ENCODE measurements around the gene LPAR1. TPM values are rescaled to one million over a fixed set of nuclear protein-coding genes. Genes with fewer than 3 reads are reported as not detected.
A peak's percentile ranks its signal among the peaks of the same experiment; 100 is the strongest.

Gene LPAR1
- polyA plus RNA-seq, 3 donors from 2014 or later: 0.59 to 0.84 TPM; not detected in 1

DNA sequence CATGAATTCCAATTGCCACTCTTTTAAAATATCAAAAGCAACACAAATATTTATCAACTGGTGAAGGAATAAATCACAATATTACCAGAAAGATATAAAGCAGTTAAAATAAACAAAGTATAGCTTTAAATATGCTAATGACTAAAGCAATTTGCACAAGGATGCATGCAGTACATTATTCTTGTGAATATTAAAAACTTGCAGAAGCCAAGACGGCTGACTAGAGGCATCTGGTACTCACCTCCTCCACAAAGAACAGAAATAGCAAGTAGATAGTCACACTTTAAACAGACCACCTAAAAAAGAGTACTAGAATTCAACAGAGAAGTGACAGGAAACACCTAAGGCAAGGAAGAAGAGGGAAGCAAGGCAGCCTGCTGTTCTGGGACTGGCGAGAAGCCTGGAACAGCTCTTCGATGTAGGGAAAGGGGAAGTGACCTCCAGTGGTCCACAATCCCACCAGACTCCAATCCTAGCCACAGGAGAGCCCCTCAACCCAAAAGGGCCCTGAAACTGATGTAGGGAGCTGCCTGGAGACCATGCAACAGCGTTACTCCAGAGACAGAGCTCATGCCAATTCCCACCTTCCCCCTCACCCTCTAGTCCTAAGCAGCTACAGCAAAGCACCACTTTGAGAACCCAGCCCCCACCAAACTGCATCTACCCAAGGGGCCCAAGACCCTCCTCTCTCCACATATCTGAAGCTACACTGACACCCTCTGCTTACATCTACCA is 86.3 kb downstream of the LPAR1 start:
- no peak for DNase-seq
- peaks cover 4 to 40% (median 19%) of the 10 kb centered on the region in 6 donors for H3K9me3 Mint-ChIP-seq
- no peak overlapping the region for H3K4me3 Mint-ChIP-seq
- peaks cover 0 to 8% (median 0%) of the 10 kb centered on the region in 3 donors for H3K36me3 Mint-ChIP-seq
- H3K27ac Mint-ChIP-seq: peak overlapping the region in 2 of 6 donors; percentile 41 to 70
- H3K4me1 Mint-ChIP-seq: peaks cover 3 to 31% of the 10 kb centered on the region in 2 donors
- H3K27me3 Mint-ChIP-seq (ENCODE audit: low read depth in 3 of 3): peaks cover 0 to 3% (median 0%) of the 10 kb centered on the region in 3 donors

DNA sequence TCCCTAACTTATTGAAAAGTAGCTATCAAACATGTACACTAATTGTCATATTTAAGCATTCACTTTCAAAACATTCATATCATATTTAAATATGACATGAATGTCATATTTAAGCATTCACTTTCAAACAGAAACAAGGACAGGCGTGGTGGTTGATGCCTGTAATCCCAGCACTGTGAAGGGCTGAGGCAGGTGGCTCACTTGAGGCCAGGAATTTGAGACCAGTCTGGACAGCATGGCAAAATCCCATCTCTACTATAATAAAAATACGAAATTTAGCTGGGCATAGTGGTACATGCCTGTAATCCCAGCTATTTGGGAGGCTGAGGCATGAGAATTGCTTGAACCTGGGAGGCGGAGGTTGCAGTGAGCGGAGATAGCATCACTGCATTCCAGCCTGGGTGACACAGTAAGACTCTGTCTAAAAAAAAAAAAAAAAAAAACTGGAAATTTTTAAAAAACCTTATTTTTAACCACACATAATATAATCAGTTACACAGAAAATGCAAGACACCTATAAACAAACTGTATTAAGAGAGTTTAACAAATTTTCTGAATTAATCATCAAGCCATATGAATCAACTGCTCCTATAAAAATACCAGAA is 88.1 kb downstream of the LPAR1 start:
- peaks cover 0 to 2% (median 2%) of the 10 kb centered on the region in 3 donors for H3K27me3 Mint-ChIP-seq (ENCODE audit: low read depth in 3 of 3)
- peaks cover 0 to 8% (median 0%) of the 10 kb centered on the region in 3 donors for H3K36me3 Mint-ChIP-seq
- peaks cover 4 to 34% (median 17%) of the 10 kb centered on the region in 6 donors for H3K9me3 Mint-ChIP-seq
- no peak overlapping the region for H3K4me3 Mint-ChIP-seq
- no peak for DNase-seq
- H3K4me1 Mint-ChIP-seq: peaks cover 3 to 31% of the 10 kb centered on the region in 2 donors
- no peak overlapping the region for H3K27ac Mint-ChIP-seq

DNA sequence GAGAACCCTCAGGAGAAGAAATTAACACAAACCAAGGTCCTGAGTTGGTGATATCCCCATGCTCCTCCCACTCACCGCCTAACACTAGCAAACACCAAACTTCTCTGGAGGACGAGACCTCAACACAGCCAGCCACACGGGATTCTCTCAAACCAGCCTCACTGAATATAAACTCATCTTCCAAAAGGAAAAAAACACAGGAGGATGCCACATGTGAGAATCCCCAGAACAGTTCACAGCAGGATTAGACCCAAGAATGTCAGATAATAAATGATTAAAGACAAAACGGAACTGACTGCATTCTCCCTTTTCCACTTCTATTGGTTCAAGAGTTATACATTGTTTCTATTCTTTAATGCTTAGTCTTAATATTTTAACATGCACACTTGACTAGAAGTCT is 89.2 kb downstream of the LPAR1 start:
- Mint-ChIP-seq H3K9me3 (peaks cover 4 to 33% (median 12%) of the 10 kb centered on the region in 6 donors), H3K4me1 (peaks cover 1 to 26% of the 10 kb centered on the region in 2 donors), H3K36me3 (peaks cover 0 to 8% (median 0%) of the 10 kb centered on the region in 3 donors), H3K4me3 (no peak overlapping the region), H3K27ac (no peak overlapping the region), H3K27me3 (ENCODE audit: low read depth in 3 of 3) (peaks cover 0 to 2% (median 0%) of the 10 kb centered on the region in 3 donors)
- DNase-seq: no peak

DNA sequence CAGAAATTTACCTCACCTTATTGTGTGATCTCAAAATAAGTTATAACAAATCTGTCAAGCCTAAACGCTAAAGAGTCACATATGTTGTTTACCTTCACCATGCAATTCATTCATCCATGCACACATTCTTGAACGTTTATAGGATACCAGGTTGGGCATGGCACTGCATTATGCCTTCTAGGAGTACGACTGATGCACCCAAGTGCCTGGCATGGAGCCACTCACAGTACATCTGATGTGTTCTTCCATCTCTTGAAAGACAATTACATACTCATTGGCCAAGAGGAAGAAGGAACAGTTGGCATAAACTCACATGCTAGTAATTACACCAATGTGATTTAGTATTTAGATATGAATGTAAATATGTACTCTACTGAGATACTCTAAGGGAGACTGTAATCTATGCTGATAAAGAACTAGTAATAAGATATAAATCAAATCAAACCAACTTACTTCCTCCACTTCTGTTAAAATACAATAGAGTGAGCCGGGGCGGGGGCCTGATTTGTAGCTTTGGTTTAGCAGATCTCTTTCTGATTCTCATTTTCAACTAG is 90.7 kb downstream of the LPAR1 start:
- Mint-ChIP-seq H3K27ac (no peak overlapping the region), H3K27me3 (ENCODE audit: low read depth in 3 of 3) (peaks cover 0 to 2% (median 0%) of the 10 kb centered on the region in 3 donors), H3K4me1 (peaks cover 1 to 15% of the 10 kb centered on the region in 2 donors), H3K9me3 (peaks cover 0 to 31% (median 5%) of the 10 kb centered on the region in 6 donors), H3K4me3 (no peak overlapping the region), H3K36me3 (peaks cover 0 to 8% (median 0%) of the 10 kb centered on the region in 3 donors)
- DNase-seq: no peak

DNA sequence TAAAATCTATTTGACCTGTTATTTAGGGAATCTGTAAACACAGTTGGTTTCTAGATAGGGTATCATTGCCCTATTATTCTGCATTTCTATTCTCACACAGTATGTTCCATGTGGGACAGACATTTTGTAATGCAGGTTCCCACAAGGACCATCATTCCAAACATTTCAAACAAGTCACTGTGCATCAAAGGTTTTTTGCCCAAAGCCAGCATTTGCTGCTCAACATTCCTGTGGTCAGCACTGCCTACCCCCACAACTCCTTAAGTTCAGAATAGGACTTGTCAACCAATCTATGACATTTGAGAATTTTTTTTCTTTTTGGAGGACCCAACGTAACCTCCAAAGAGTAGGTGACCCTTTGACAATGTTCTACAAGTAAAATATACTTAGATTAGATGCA is 95.7 kb downstream of the LPAR1 start:
- Mint-ChIP-seq H3K4me3 (no peak overlapping the region), H3K27ac (no peak overlapping the region), H3K4me1 (peaks cover 0 to 8% of the 10 kb centered on the region in 2 donors), H3K9me3 (peaks cover 0 to 18% (median 5%) of the 10 kb centered on the region in 6 donors), H3K27me3 (ENCODE audit: low read depth in 3 of 3) (peaks cover 0 to 2% (median 2%) of the 10 kb centered on the region in 3 donors), H3K36me3 (no peaks in the 10 kb centered on the region)
- no peak for DNase-seq

DNA sequence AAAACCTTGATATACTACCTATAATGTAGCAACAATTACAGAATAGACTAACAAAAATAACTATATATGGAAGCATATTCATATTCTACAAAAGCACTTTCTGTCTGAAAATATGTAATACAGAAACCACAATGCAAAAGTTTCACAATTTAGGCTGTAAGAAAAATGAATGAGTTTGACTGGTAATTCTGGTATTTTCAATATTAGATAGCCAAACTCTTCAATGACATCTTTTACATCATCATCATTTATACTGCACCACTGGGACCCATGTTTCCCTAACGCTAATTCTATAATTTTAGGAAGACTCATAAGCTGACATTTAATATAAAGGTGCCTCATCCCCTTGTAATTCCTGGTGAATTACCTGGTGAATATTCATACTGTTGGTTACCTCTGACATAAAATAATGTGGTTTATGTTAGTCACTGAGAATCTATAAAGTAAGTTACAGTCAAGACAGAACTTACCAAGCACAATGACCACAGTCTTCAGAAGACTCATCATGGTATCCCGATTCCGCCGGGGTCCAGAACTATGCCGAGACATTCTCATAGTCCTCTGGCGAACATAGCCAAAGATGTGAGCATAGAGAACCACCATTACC is 97.2 kb downstream of the LPAR1 start:
- Mint-ChIP-seq H3K27me3 (ENCODE audit: low read depth in 3 of 3) (peaks cover 0 to 2% (median 2%) of the 10 kb centered on the region in 3 donors), H3K36me3 (no peaks in the 10 kb centered on the region), H3K4me1 (peaks cover 0 to 8% of the 10 kb centered on the region in 2 donors), H3K27ac (no peak overlapping the region), H3K4me3 (no peak overlapping the region), H3K9me3 (peaks cover 0 to 18% (median 5%) of the 10 kb centered on the region in 6 donors)
- DNase-seq: no peak

DNA sequence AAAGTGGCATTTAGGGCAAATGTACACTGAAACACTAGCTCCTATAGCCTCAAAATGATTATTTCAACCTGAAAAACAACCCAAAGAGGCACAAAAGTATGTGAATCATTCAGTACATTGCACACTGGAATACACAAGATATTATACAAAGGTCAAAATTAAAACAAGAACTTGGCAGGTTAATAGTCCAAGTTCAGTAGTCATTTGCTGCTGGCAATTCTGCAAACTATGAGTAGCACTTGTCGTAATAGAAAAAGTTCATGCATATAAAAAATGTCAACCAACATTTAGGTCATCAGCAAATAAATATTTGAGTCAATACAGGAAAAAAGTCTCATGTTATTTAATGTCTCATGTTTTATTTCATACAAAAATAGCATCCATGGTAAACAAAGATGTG is 98.7 kb downstream of the LPAR1 start:
- peaks cover 0 to 13% (median 4%) of the 10 kb centered on the region in 6 donors for H3K9me3 Mint-ChIP-seq
- H3K27me3 Mint-ChIP-seq (ENCODE audit: low read depth in 3 of 3): peaks cover 0 to 2% (median 2%) of the 10 kb centered on the region in 3 donors
- peaks cover 0 to 8% of the 10 kb centered on the region in 2 donors for H3K4me1 Mint-ChIP-seq
- H3K4me3 Mint-ChIP-seq: no peak overlapping the region
- DNase-seq: no peak
- no peaks in the 10 kb centered on the region for H3K36me3 Mint-ChIP-seq
- no peak overlapping the region for H3K27ac Mint-ChIP-seq

DNA sequence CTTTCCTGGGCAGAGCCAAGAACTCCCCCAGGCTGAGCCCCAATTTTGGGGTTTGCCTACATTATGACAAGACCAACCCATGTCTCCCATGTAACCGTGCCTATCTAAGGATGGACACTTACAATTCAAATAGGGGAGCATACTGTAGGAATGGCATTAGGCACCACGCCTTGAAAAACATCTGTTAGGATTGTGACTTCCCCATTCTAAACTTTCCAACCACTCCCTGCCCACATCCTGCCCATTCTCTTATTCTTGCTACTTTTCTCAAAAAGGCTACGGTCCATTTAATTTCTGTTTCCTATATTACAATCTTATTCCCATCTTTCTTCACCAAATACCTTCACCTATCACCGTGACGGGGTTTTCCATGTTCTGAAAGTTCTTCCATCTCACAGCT is 99.2 kb downstream of the LPAR1 start:
- no peaks in the 10 kb centered on the region for H3K36me3 Mint-ChIP-seq
- H3K27ac Mint-ChIP-seq: peak overlapping the region in 1 of 6 donors; percentile 2
- H3K9me3 Mint-ChIP-seq: peaks cover 0 to 12% (median 3%) of the 10 kb centered on the region in 6 donors
- peaks cover 0 to 9% of the 10 kb centered on the region in 2 donors for H3K4me1 Mint-ChIP-seq
- H3K4me3 Mint-ChIP-seq: no peak overlapping the region
- peaks cover 0 to 2% (median 2%) of the 10 kb centered on the region in 3 donors for H3K27me3 Mint-ChIP-seq (ENCODE audit: low read depth in 3 of 3)
- no peak for DNase-seq

DNA sequence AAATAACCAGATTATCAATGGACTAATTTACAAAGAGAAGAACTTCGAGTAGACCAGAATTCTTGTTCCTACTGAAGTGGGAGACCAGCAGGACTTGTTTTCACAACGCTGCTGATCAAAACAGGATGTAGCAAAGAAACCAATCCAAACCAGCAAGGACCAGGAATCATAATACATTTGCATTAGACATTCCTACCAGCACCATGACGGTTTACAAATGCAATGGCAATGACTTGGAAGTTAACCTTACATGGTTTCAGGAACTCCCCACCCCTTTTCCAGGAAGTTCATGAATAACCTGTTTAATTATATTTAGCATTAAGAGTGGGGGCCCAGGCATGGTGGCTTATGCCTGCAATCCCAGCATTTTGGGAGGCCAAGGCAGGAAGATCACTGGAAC is 100.0 kb downstream of the LPAR1 start:
- H3K36me3 Mint-ChIP-seq: no peaks in the 10 kb centered on the region
- no peak overlapping the region for H3K27ac Mint-ChIP-seq
- no peak for DNase-seq
- H3K4me1 Mint-ChIP-seq: peaks cover 4 to 17% of the 10 kb centered on the region in 2 donors
- H3K4me3 Mint-ChIP-seq: no peak overlapping the region
- H3K27me3 Mint-ChIP-seq (ENCODE audit: low read depth in 3 of 3): peaks cover 0 to 2% (median 2%) of the 10 kb centered on the region in 3 donors
- peaks cover 0 to 5% (median 4%) of the 10 kb centered on the region in 6 donors for H3K9me3 Mint-ChIP-seq

DNA sequence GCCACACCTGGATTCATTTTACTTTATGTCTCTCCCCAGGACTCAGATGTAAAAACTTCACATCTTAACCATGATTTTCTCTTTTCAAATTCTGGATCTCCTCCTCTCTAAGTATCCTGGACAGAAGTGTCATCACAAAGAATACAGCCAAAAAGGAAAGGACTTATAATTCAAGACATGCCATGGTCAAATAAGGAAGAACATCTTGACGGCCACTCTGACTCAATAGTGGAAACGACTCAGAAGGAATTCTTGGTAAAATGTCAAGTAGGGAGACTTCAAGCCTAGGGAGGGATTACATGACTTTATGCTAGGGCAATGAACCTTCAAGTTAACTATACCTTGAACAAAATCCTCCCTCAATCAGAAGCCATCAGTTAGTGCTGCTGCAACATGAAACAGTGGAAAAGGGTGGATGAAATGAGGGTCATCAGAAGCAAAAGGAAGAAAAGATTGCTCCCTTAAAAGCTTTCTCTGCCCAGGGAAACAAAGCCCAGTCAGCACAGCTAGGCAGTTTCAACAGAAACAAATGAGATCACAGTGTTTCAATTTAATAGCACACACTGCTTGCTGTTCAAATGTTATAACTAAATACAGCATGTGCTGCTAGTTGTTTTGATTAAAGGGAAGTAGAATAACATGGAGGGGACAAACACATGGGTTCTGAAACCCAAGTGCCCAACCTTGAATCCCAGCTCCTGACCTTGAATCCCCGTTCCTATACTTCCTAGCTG is 101.4 kb downstream of the LPAR1 start:
- no peak overlapping the region for H3K27ac Mint-ChIP-seq
- no peaks in the 10 kb centered on the region for H3K36me3 Mint-ChIP-seq
- DNase-seq: no peak
- peaks cover 0 to 5% (median 4%) of the 10 kb centered on the region in 6 donors for H3K9me3 Mint-ChIP-seq
- peaks cover 10 to 24% of the 10 kb centered on the region in 2 donors for H3K4me1 Mint-ChIP-seq
- no peak overlapping the region for H3K4me3 Mint-ChIP-seq
- peaks cover 0 to 2% (median 2%) of the 10 kb centered on the region in 3 donors for H3K27me3 Mint-ChIP-seq (ENCODE audit: low read depth in 3 of 3)

DNA sequence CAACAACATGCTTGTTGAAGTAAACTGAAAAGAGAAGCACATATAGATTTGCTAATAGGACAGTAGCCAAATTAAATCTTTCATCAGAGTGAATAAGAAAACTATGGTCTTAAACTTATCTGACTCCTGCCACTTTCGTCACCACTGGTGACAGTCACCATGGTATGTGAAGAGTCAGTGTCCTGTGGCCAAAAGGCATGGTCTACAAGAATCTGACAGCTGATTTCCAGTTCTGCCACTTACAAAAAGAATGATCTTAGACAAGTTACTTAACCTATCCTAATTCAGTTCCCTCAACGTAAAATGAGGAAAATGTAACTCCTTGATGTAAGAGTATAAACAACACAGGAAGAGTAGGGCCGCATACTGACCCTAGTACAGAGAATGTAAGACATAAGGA is 102.0 kb downstream of the LPAR1 start:
- no peak overlapping the region for H3K27ac Mint-ChIP-seq
- H3K36me3 Mint-ChIP-seq: no peaks in the 10 kb centered on the region
- no peak overlapping the region for H3K4me3 Mint-ChIP-seq
- DNase-seq: no peak
- peaks cover 0 to 2% (median 2%) of the 10 kb centered on the region in 3 donors for H3K27me3 Mint-ChIP-seq (ENCODE audit: low read depth in 3 of 3)
- peaks cover 10 to 24% of the 10 kb centered on the region in 2 donors for H3K4me1 Mint-ChIP-seq
- H3K9me3 Mint-ChIP-seq: peaks cover 0 to 5% (median 4%) of the 10 kb centered on the region in 6 donors

DNA sequence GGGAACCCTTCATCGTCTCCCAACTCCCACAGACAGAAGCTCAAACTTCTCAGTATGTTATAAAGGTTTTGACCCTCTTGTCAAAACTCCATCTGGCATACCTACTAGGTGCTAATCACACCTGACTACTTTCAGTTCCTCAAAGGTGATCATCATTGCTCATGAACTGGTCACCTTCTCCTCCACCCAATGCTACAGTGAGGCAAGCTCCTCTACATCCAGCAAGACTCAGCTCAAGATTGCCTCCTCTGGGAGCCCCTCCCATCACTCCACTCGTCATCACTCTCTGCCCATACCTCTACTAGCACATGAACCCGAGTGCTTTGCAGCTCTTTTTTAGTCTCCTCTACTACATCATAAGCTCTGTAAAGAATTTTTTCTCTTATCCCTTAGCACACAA is 102.4 kb downstream of the LPAR1 start:
- H3K27ac Mint-ChIP-seq: no peak overlapping the region
- H3K27me3 Mint-ChIP-seq (ENCODE audit: low read depth in 3 of 3): peaks cover 0 to 2% (median 2%) of the 10 kb centered on the region in 3 donors
- peaks cover 0 to 5% (median 4%) of the 10 kb centered on the region in 6 donors for H3K9me3 Mint-ChIP-seq
- no peak overlapping the region for H3K4me3 Mint-ChIP-seq
- no peak for DNase-seq
- H3K36me3 Mint-ChIP-seq: no peaks in the 10 kb centered on the region
- peaks cover 10 to 24% of the 10 kb centered on the region in 2 donors for H3K4me1 Mint-ChIP-seq
